CD4-positive, alpha-beta memory T cell (primary cell): ENCODE results near the gene CCDC97. TPM values are rescaled to one million over a fixed set of nuclear protein-coding genes. Genes with fewer than 3 reads are reported as not detected.

Experiments
- CTCF ChIA-PET: fragments of 350-600 bp; sonication (Branson Sonifier 250); formaldehyde crosslinking; loops from one replicate; lab custom pipeline; 2021; ENCODE audit warnings: inconsistent platforms; ENCODE audit not compliant: partially characterized antibody; lab: Charles Lee
- POLR2A ChIA-PET: fragments of 350-600 bp; sonication (Branson Sonifier 250); formaldehyde crosslinking; loops from one replicate; lab custom pipeline; 2021; ENCODE audit not compliant: partially characterized antibody; lab: Charles Lee
- DNase-seq, 5 donors: peaks; one replicate each; pipeline versions ENCODE4 v3.0.0 to v3.0.0-alpha.2; 2020 to 2022; ENCODE audit warnings: mixed read lengths in 1 of 5
- H3K27ac ChIP-seq: one replicate; pipeline ENCODE4 v1.7.0; 2013; ENCODE audit warnings: low read depth, low read length
- H3K27me3 ChIP-seq: 2 replicates; pipeline ENCODE4 v1.7.0; 2013; ENCODE audit warnings: mild to moderate bottlenecking, low read length, moderate library complexity; ENCODE audit not compliant: insufficient read depth
- H3K36me3 ChIP-seq: 2 replicates; pipeline ENCODE4 v1.7.0; 2013; ENCODE audit warnings: mild to moderate bottlenecking, low read length, moderate library complexity; ENCODE audit not compliant: insufficient read depth
- H3K4me1 ChIP-seq: 2 replicates; pipeline ENCODE4 v1.7.0; 2013; ENCODE audit warnings: mild to moderate bottlenecking, low read length, moderate library complexity; ENCODE audit not compliant: insufficient read depth
- H3K4me3 ChIP-seq, 2 donors: one replicate each; pipeline ENCODE4 v1.7.0; 2013; ENCODE audit warnings: low read length in 2 of 2, mild to moderate bottlenecking in 1 of 2
- H3K9me3 ChIP-seq, 2 donors: one replicate each; pipeline ENCODE4 v1.7.0; 2013; ENCODE audit warnings: low read length in 2 of 2, control low read depth in 1 of 2; ENCODE audit not compliant: control insufficient read depth in 1 of 2
- H3K27ac Mint-ChIP-seq, 7 donors: one replicate each; pipeline ENCODE4 v1.8.0; 2020 to 2021; ENCODE audit warnings: mixed read lengths in 7 of 7, mild to moderate bottlenecking in 6 of 7, inconsistent platforms in 3 of 7, moderate library complexity in 3 of 7
- H3K27me3 Mint-ChIP-seq, 2 donors: one replicate each; pipeline ENCODE4 v1.8.0; 2020 to 2021; ENCODE audit warnings: mixed read lengths in 2 of 2
- H3K36me3 Mint-ChIP-seq, 2 donors: one replicate each; pipeline ENCODE4 v1.8.0; 2020 to 2021; ENCODE audit warnings: mixed read lengths in 2 of 2, inconsistent platforms in 1 of 2, mild to moderate bottlenecking in 1 of 2
- H3K4me1 Mint-ChIP-seq, 4 donors: one replicate each; pipeline ENCODE4 v1.8.0; 2020 to 2021; ENCODE audit warnings: mixed read lengths in 4 of 4, mild to moderate bottlenecking in 1 of 4
- H3K4me3 Mint-ChIP-seq, 8 donors: one replicate each; pipeline ENCODE4 v1.8.0; 2020 to 2021; ENCODE audit warnings: mixed read lengths in 8 of 8, mild to moderate bottlenecking in 7 of 8, moderate library complexity in 6 of 8, inconsistent platforms in 3 of 8
- H3K9me3 Mint-ChIP-seq, 8 donors: one replicate each; pipeline ENCODE4 v1.8.0; 2020 to 2021; ENCODE audit warnings: mixed read lengths in 8 of 8, mild to moderate bottlenecking in 5 of 8, inconsistent platforms in 3 of 8, moderate library complexity in 1 of 8
- intact Hi-C: fragments of 100-400 bp; cut with micrococcal nuclease; formaldehyde crosslinking; loops from one replicate; pipeline ENCODE4 v1.15.1; 2023
- polyA plus RNA-seq, 2 donors: library from polyadenylated mRNA; unstranded; fragments of 300-500 nt; fragmentation: Illumina TruSeq; gene quantifications; one replicate each; pipeline ENCODE4 v1.2.3, GENCODE V29; 2021
- total RNA-seq, 2 experiments: library from RNA; stranded (reverse); gene quantifications; one replicate each; pipeline ENCODE4 v1.2.3, GENCODE V29; 2021

The CCDC97 gene
- total and polyA plus RNA-seq, 4 experiments from 2014 or later, result 23.2 to 61.4 (median 44.3) TPM

GRCh38 chr19:41323023-41323422 lies 13.1 kb downstream of the CCDC97 start:
- peaks cover 57% of the 10 kb centered on the region for H3K36me3 ChIP-seq
- no peak overlapping the region for H3K4me3 ChIP-seq
- H3K27ac Mint-ChIP-seq, result peak overlapping the region; percentile 73 to 89 (median 84)
- ChIA-PET CTCF (interaction anchor here (1.8 kb wide), 1 partner anchor 28 kb away, joined by 5 read pairs; no protein-coding TSS in a partner anchor), POLR2A (interaction anchor here (7.8 kb wide), 1 partner anchor 31 kb away, joined by 136 read pairs; the partner anchor contains the start of gene TGFB1)
- no peak overlapping the region for H3K4me3 Mint-ChIP-seq
- no peaks in the 10 kb centered on the region for H3K27me3 ChIP-seq
- intact Hi-C loops, result no loop called here
- H3K9me3 Mint-ChIP-seq, result peaks cover 0 to 6% (median 0%) of the 10 kb centered on the region in 8 donors
- no peaks in the 10 kb centered on the region for H3K27me3 Mint-ChIP-seq
- no peak overlapping the region for H3K27ac ChIP-seq
- H3K9me3 ChIP-seq, result no peaks in the 10 kb centered on the region
- peaks cover 28% of the 10 kb centered on the region for H3K4me1 ChIP-seq
- H3K36me3 Mint-ChIP-seq, result peaks cover 14 to 69% of the 10 kb centered on the region in 2 donors
- no peak for DNase-seq
- H3K4me1 Mint-ChIP-seq, result peaks cover 19 to 76% (median 32%) of the 10 kb centered on the region in 4 donors

DNA sequence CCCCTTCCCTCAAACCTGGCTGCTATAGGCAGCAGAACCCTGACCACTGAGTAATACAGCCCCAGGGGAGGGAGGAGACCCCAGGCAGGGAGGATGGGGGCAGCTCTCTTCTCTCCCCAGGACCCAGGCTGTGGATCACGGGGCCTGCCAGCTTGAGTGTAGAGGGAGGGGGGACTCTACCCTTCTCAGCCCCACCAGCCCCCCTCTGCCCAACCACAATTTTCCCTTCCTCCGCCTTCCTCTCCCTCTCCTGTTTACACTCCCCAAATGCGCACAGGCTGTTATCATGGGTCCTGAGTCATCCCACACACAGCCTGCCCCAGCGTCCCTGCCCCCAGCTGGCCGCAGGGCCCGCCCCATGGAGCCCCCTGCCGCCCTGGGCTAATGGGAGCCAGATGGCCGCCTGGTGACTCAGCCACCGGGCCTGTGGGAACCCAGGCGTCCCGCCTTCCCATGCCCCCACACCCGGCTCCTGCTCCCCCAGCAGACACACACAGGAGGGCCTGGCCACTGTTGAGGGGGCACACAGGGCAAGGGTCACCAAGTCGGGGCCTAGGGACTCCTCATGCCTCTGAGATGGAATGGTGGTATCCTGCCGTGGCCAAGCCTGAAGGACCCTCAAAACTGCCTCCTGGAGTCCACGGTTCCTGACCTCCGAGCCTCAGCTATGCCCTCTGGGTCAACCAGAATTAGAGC lies 13.6 kb downstream of the CCDC97 start:
- peaks cover 25 to 76% (median 38%) of the 10 kb centered on the region in 4 donors for H3K4me1 Mint-ChIP-seq
- intact Hi-C loops, result no loop called here

DNA sequence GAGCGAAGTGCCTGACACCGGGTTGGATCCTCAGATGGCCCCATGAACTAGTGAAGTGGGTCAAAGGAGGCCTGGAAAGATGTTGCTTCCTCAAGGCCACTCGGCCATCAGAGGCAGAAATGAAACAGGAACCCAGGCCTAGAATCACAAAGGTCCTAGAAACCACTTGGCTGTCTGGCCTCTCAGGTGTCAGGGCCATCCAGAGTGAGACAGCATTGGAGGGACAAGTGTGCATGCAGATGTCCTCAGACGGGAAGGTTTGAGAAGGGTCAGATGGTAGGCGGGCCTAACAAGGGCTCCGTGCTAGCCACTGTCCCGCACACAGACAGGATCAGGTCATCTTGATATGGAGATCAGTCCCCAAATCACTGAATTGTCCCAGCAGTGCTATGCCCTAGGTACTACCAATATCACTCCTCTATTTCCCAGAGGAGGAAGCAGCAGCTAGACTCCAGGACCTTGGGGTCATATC lies 14.3 kb downstream of the CCDC97 start:
- Histone ChIP-seq H3K9me3 (no peaks in the 10 kb centered on the region), H3K36me3 (peaks cover 54% of the 10 kb centered on the region), H3K4me1 (peaks cover 40% of the 10 kb centered on the region), H3K27ac (no peak overlapping the region), H3K4me3 (no peak overlapping the region), H3K27me3 (no peaks in the 10 kb centered on the region)
- no peak for DNase-seq
- intact Hi-C loops, result no loop called here
- H3K27ac Mint-ChIP-seq, result peak overlapping the region; percentile 75 to 96 (median 88)
- CTCF ChIA-PET, result interaction anchor here (0.8 to 1.1 kb wide), 3 partner anchors 16 to 28 kb away, joined by 3 to 4 read pairs (median 4); no protein-coding TSS in a partner anchor
- H3K4me1 Mint-ChIP-seq, result peaks cover 31 to 77% (median 44%) of the 10 kb centered on the region in 4 donors
- H3K27me3 Mint-ChIP-seq, result no peaks in the 10 kb centered on the region
- POLR2A ChIA-PET, result interaction anchor here (0.5 to 7.8 kb wide), 6 partner anchors 10 to 61 kb away, joined by 4 to 136 read pairs (median 4); partner anchors contain the start of genes CCDC97 and TGFB1
- H3K36me3 Mint-ChIP-seq, result peaks cover 10 to 68% of the 10 kb centered on the region in 2 donors
- H3K9me3 Mint-ChIP-seq, result peaks cover 0 to 12% (median 0%) of the 10 kb centered on the region in 8 donors
- peak overlapping the region in 2 of 8 donors; percentile 21 to 29 for H3K4me3 Mint-ChIP-seq

More for the DNA sequence above, 13.6 kb downstream of the CCDC97 start:
- H3K27ac Mint-ChIP-seq, result peak overlapping the region; percentile 48 to 96 (median 86)
- H3K4me3 Mint-ChIP-seq, result no peak overlapping the region
- no peaks in the 10 kb centered on the region for H3K9me3 ChIP-seq
- H3K9me3 Mint-ChIP-seq, result peaks cover 0 to 10% (median 0%) of the 10 kb centered on the region in 8 donors
- peaks cover 55% of the 10 kb centered on the region for H3K36me3 ChIP-seq
- no peaks in the 10 kb centered on the region for H3K27me3 ChIP-seq
- no peak overlapping the region for H3K4me3 ChIP-seq
- CTCF ChIA-PET, result interaction anchor here (1.1 kb wide), 1 partner anchor 29 kb away, joined by 4 read pairs; no protein-coding TSS in a partner anchor
- H3K27ac ChIP-seq, result no peak overlapping the region
- POLR2A ChIA-PET, result interaction anchor here (1.5 to 7.8 kb wide), 3 partner anchors 25 to 61 kb away, joined by 4 to 136 read pairs (median 4); partner anchors contain the start of gene TGFB1
- no peak for DNase-seq
- no peaks in the 10 kb centered on the region for H3K27me3 Mint-ChIP-seq
- H3K36me3 Mint-ChIP-seq, result peaks cover 11 to 69% of the 10 kb centered on the region in 2 donors
- H3K4me1 ChIP-seq, result peaks cover 34% of the 10 kb centered on the region

GRCh38 chr19:41324921-41325639 lies 15.1 kb downstream of the CCDC97 start:
- ChIA-PET CTCF (interaction anchor here (0.8 to 1.1 kb wide), 3 partner anchors 16 to 28 kb away, joined by 3 to 4 read pairs (median 4); no protein-coding TSS in a partner anchor), POLR2A (interaction anchor here (1.5 to 7.8 kb wide), 5 partner anchors 16 to 62 kb away, joined by 4 to 136 read pairs (median 4); partner anchors contain the start of genes CCDC97 and TGFB1)
- Mint-ChIP-seq H3K27ac (peak overlapping the region; percentile 75 to 96 (median 89)), H3K36me3 (peaks cover 10 to 62% of the 10 kb centered on the region in 2 donors), H3K4me3 (peak overlapping the region in 5 of 8 donors; percentile 26 to 47 (median 31)), H3K4me1 (peaks cover 31 to 70% (median 45%) of the 10 kb centered on the region in 4 donors), H3K27me3 (no peaks in the 10 kb centered on the region), H3K9me3 (peaks cover 0 to 12% (median 0%) of the 10 kb centered on the region in 8 donors)
- H3K27me3 ChIP-seq, result no peaks in the 10 kb centered on the region
- H3K4me1 ChIP-seq, result peaks cover 44% of the 10 kb centered on the region
- DNase-seq, result no peak
- H3K9me3 ChIP-seq, result no peaks in the 10 kb centered on the region
- intact Hi-C loops, result no loop called here
- H3K36me3 ChIP-seq, result peaks cover 49% of the 10 kb centered on the region
- peak overlapping the region; percentile 76 for H3K27ac ChIP-seq
- H3K4me3 ChIP-seq, result no peak overlapping the region

GRCh38 chr19:41325640-41325946 lies 15.6 kb downstream of the CCDC97 start:
- H3K27me3 ChIP-seq, result no peaks in the 10 kb centered on the region
- Mint-ChIP-seq H3K9me3 (peaks cover 0 to 12% (median 0%) of the 10 kb centered on the region in 8 donors), H3K27ac (peak overlapping the region; percentile 75 to 96 (median 84)), H3K36me3 (peaks cover 14 to 64% of the 10 kb centered on the region in 2 donors), H3K4me1 (peaks cover 35 to 74% (median 50%) of the 10 kb centered on the region in 4 donors), H3K27me3 (no peaks in the 10 kb centered on the region), H3K4me3 (peak overlapping the region in 1 of 8 donors; percentile 47)
- peaks cover 49% of the 10 kb centered on the region for H3K36me3 ChIP-seq
- DNase-seq, result peak in 1 of 5 donors; percentile 26
- peak overlapping the region; percentile 76 for H3K27ac ChIP-seq
- ChIA-PET CTCF (no interaction called here), POLR2A (interaction anchor here (1.5 to 7.8 kb wide), 4 partner anchors 16 to 28 kb away, joined by 4 to 136 read pairs (median 34); partner anchors contain the start of genes CCDC97 and TGFB1)
- H3K4me1 ChIP-seq, result peaks cover 49% of the 10 kb centered on the region
- H3K9me3 ChIP-seq, result no peaks in the 10 kb centered on the region
- no peak overlapping the region for H3K4me3 ChIP-seq
- intact Hi-C loops, result no loop called here

- peak overlapping the region in 6 of 8 donors; percentile 30 to 87 (median 60) for H3K4me3 Mint-ChIP-seq
- DNase-seq, result peak in 3 of 5 donors; percentile 30 to 64 (median 35)
- H3K36me3 ChIP-seq, result peaks cover 46% of the 10 kb centered on the region
- no peaks in the 10 kb centered on the region for H3K27me3 ChIP-seq
- intact Hi-C loops, result no loop called here
- peak overlapping the region; percentile 90 to 97 (median 96) for H3K27ac Mint-ChIP-seq
- peak overlapping the region; percentile 76 for H3K27ac ChIP-seq
- H3K4me1 Mint-ChIP-seq, result peaks cover 36 to 73% (median 51%) of the 10 kb centered on the region in 4 donors
- no peak overlapping the region for H3K4me3 ChIP-seq
- no peaks in the 10 kb centered on the region for H3K27me3 Mint-ChIP-seq
- no peaks in the 10 kb centered on the region for H3K9me3 ChIP-seq
- peaks cover 16 to 61% of the 10 kb centered on the region in 2 donors for H3K36me3 Mint-ChIP-seq
- peaks cover 54% of the 10 kb centered on the region for H3K4me1 ChIP-seq
- peaks cover 0 to 12% (median 0%) of the 10 kb centered on the region in 8 donors for H3K9me3 Mint-ChIP-seq
- CTCF ChIA-PET, result interaction anchor here (0.9 to 1.4 kb wide), 2 partner anchors 18 to 29 kb away, joined by 3 to 8 read pairs; no protein-coding TSS in a partner anchor
- POLR2A ChIA-PET, result interaction anchor here (0.5 to 7.8 kb wide), 7 partner anchors 10 to 63 kb away, joined by 3 to 136 read pairs (median 48); partner anchors contain the start of genes CCDC97, HNRNPUL1 and TGFB1
Observed at GRCh38 chr19:41325947-41326706, 16.2 kb downstream of the CCDC97 start.
